Kidney (tissue), 14 donors: ENCODE data around the gene STK32A. TPM values are rescaled to one million over a fixed set of nuclear protein-coding genes. Genes with fewer than 3 reads are reported as not detected.

ENCODE experiments used
- DNase-seq, 5 donors: peaks; one replicate each; pipeline ENCODE4 v3.0.0-alpha.2; 2013 to 2020
- FAIRE-seq: peaks from 2 replicates; lab custom pipeline; 2012; peaks lifted over from hg19 to GRCh38; lab: Jason Lieb, UNC
- H3K27ac ChIP-seq, 2 donors: one replicate each; pipeline ENCODE4 v1.7.0; 2013; ENCODE audit warnings: low read depth in 2 of 2, low read length in 2 of 2, inconsistent platforms in 1 of 2
- H3K27me3 ChIP-seq: one replicate; pipeline ENCODE4 v1.7.1; 2013; ENCODE audit warnings: low read length, inconsistent platforms; ENCODE audit not compliant: control insufficient read depth, insufficient read depth
- H3K36me3 ChIP-seq, 3 donors: one replicate each; pipeline versions ENCODE4 v1.7.0 to v1.7.1; 2013; ENCODE audit warnings: low read length in 3 of 3, control low read depth in 1 of 3, inconsistent platforms in 1 of 3; ENCODE audit not compliant: insufficient read depth in 3 of 3, control insufficient read depth in 2 of 3
- H3K4me1 ChIP-seq, 3 donors: one replicate each; pipeline versions ENCODE4 v1.7.0 to v1.7.1; 2013; ENCODE audit warnings: low read length in 3 of 3, inconsistent platforms in 1 of 3, low read depth in 1 of 3; ENCODE audit not compliant: control insufficient read depth in 2 of 3, insufficient read depth in 2 of 3
- H3K4me3 ChIP-seq, 3 donors: one replicate each; pipeline versions ENCODE4 v1.7.0 to v1.8.1; 2013; ENCODE audit warnings: low read length in 3 of 3, control low read depth in 1 of 3, inconsistent platforms in 1 of 3
- H3K9ac ChIP-seq, 3 donors: one replicate each; pipeline versions ENCODE4 v1.7.0 to v1.7.1; 2013; ENCODE audit warnings: low read length in 3 of 3, control low read depth in 1 of 3, inconsistent platforms in 1 of 3
- H3K9me3 ChIP-seq, 3 donors: one replicate each; pipeline versions ENCODE4 v1.7.0 to v1.7.1; 2013; ENCODE audit warnings: low read length in 3 of 3, control low read depth in 1 of 3, inconsistent platforms in 1 of 3; ENCODE audit not compliant: control insufficient read depth in 2 of 3, insufficient read depth in 1 of 3
- intact Hi-C: fragments of 100-400 bp; cut with DNase I; formaldehyde crosslinking; loops from one replicate; pipeline ENCODE4 v1.11.1; 2022
- polyA plus RNA-seq: library from polyadenylated mRNA; stranded (reverse); fragments of 350-450 nt; fragmentation: Illumina TruSeq; extraction: RNeasy Lipid Tissue Mini Kit (QIAGEN cat#74804); gene quantifications from one replicate; pipeline ENCODE4 v1.2.3, GENCODE V29; 2014; ENCODE audit warnings: low read depth, low replicate concordance; ENCODE audit not compliant: insufficient read depth
- total RNA-seq: library from RNA; stranded (reverse); fragmentation: NEBNext Ultra II Directional; extraction: Animal tissue kit (Norgen Biotek cat#: 25700); gene quantifications from one replicate; pipeline ENCODE4 v1.2.1, GENCODE V29; 2021
- TF ChIP-seq, protein P1 (sequence below): IDR thresholded peaks from 3 replicates; pipeline ENCODE4 v1.5.1; 2012; ENCODE audit warnings: mild to moderate bottlenecking, moderate library complexity, borderline replicate concordance; ENCODE audit not compliant: insufficient read depth; ENCODE audit errors: extremely low read depth
- donor health status: control.
- donor health status: control.
- donor health status: control.
- donor health status: control.
- donor health status: control.
- donor health status: DM: yes; HTN: yes; CAD: no.
- donor health status: Normal renal cell carcinoma (clear cell type).

The STK32A gene
- total and polyA plus RNA-seq, 2 donors from 2014 or later: 7.8 to 8.6 TPM

DNA sequence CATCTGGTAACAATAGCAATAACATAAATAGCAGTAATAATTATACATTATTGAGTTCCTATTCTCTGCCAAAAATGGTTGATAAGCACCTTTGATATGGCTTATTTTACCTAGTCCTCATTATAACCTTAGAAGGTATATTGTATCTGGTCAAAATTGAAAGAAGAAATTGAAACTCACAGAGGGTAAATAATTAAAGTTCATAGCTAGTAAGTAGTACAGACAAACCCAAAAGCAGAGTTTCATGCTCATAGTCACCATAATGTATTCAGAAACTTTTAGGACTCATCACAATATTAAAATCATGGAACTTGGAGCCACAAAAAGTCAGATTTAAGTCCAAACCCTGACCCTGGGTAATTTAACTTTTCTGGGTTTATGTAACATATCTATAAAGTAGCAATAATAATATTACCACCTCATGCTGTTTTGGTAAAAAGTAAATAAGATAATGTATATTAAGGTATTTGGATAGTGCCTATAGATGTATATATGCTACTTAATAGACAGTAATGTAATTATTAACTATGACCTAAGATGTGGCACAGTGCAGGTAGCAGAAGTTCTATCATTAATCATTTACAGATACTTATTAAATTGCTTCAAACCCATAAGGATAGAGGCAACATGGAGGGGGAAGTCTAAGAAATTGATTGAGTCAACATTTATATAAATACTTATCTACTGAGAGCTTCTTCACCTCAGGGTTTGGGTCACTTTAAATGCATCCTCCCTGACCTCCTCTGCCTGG lies 32.4 kb downstream of the STK32A start:
- no peak for FAIRE-seq

DNA sequence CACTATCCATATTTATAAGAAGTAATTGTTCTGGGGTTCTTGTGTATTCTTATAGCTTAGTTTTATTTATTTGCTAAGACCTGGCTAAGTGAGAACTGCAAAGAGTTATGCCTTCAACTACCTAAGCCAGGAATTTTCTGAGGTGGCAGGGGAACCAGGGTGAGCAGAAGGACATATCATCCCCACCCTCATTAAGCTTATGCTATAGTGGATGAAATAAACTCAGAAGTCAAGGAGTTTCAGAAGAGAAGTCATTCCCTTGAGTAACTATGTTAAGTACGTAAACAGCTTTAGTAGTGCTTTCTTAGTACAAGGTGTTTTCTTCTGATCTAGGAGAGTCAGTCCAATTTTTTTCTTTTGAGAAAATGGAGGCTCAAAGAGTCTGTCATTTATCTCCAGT lies 41.7 kb downstream of the STK32A start:
- TF ChIP-seq, protein P1, sequence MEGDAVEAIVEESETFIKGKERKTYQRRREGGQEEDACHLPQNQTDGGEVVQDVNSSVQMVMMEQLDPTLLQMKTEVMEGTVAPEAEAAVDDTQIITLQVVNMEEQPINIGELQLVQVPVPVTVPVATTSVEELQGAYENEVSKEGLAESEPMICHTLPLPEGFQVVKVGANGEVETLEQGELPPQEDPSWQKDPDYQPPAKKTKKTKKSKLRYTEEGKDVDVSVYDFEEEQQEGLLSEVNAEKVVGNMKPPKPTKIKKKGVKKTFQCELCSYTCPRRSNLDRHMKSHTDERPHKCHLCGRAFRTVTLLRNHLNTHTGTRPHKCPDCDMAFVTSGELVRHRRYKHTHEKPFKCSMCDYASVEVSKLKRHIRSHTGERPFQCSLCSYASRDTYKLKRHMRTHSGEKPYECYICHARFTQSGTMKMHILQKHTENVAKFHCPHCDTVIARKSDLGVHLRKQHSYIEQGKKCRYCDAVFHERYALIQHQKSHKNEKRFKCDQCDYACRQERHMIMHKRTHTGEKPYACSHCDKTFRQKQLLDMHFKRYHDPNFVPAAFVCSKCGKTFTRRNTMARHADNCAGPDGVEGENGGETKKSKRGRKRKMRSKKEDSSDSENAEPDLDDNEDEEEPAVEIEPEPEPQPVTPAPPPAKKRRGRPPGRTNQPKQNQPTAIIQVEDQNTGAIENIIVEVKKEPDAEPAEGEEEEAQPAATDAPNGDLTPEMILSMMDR: no peak
- H3K4me3 ChIP-seq: no peak overlapping the region
- no peak overlapping the region for H3K27ac ChIP-seq
- FAIRE-seq: no peak
- no peak for DNase-seq
- no peaks in the 10 kb centered on the region for H3K9me3 ChIP-seq
- no peak overlapping the region for H3K9ac ChIP-seq
- H3K4me1 ChIP-seq: no peaks in the 10 kb centered on the region
- no peaks in the 10 kb centered on the region for H3K36me3 ChIP-seq
- intact Hi-C loops: no loop called here
- H3K27me3 ChIP-seq: no peaks in the 10 kb centered on the region

More for the DNA sequence above, 32.4 kb downstream of the STK32A start:
- Histone ChIP-seq H3K4me3 (no peak overlapping the region), H3K4me1 (no peaks in the 10 kb centered on the region), H3K9ac (no peak overlapping the region), H3K9me3 (no peaks in the 10 kb centered on the region), H3K36me3 (no peaks in the 10 kb centered on the region), H3K27me3 (no peaks in the 10 kb centered on the region), H3K27ac (no peak overlapping the region)
- DNase-seq: no peak
- TF ChIP-seq, protein P1: no peak
- intact Hi-C loops: no loop called here

GRCh38 chr5:147286296-147286695 lies 51.5 kb downstream of the STK32A start:
- no peaks in the 10 kb centered on the region for H3K4me1 ChIP-seq
- no peaks in the 10 kb centered on the region for H3K9me3 ChIP-seq
- H3K27me3 ChIP-seq: no peaks in the 10 kb centered on the region
- intact Hi-C loops: no loop called here
- no peaks in the 10 kb centered on the region for H3K36me3 ChIP-seq
- FAIRE-seq: no peak
- DNase-seq: no peak
- TF ChIP-seq, protein P1: no peak
- no peak overlapping the region for H3K4me3 ChIP-seq
- H3K27ac ChIP-seq: no peak overlapping the region
- no peak overlapping the region for H3K9ac ChIP-seq
